Nucleus accumbens (tissue), 56 donors: Measurements from ENCODE around the gene ALOX5.
"Not testable (repeated sequence)": the region's sequence is repeated elsewhere in the genome, so short reads cannot be mapped to it uniquely, and the experiment has no call there.

Experiments used
- DNase-seq, 56 donors: peaks; one replicate each; lab custom pipeline; 2025; lab: John Stamatoyannopoulos, UW

ALOX5 gene

DNA sequence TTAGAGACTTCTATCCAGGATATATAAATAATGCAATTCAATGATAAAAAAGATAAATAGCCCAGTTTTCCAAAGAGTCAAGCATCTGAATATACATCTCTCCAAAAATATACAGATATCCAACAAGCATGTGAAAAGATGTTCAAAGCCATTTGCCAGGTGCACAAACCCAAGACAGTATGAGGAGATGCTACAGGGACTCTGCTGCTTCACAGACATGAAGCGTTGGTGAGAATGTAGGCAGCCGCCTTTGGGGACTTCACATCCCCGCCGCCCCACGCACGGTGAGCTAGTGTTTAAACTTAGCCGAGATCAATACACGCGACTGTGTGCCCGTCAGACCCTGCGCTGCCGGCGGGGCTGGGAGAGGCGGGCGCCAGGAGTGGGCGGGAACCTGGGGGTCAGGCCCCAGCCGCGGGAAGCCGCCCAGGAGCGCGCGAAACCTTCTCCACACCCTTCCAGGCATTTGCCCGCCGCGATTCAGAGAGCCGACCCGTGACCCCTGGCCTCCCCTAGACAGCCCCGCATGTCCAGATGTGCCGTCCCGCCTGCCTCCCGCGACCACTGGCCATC lies 927 bp upstream of the ALOX5 start:
- DNase-seq, result no peak

DNA sequence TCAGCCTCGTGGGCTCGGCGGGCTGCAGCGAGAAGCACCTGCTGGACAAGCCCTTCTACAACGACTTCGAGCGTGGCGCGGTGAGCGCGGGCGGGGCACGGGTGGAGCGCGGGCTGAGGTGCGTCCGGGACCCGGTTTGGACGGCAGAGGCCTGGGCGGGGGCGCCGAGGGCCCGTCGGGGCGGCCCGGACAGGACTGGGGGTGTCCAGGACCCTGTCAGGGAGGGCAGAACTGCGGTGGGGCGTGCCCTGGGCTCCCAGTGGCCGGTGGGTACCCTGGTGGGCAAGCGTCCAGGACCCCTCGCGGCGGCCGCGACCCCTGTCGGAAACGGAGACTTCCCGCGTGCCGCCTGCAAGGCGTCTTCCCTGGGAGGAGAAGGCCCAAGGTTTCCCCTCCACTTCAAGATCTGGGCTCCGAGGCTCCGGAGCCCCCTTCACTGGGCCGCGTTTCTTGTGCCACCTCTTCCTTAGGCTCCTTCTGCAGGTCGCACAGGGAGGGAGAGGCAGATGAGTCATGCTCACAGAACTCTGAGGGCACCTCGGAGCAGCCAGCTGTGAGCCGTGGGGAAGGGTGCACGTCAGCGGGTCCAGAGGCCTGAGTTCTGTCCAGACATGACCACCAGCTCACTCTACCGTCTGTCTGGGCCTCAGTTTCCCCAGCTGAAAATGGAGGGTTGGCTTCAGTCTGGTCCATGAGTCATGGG lies 485 bp downstream of the ALOX5 start:
- no peak for DNase-seq

DNA sequence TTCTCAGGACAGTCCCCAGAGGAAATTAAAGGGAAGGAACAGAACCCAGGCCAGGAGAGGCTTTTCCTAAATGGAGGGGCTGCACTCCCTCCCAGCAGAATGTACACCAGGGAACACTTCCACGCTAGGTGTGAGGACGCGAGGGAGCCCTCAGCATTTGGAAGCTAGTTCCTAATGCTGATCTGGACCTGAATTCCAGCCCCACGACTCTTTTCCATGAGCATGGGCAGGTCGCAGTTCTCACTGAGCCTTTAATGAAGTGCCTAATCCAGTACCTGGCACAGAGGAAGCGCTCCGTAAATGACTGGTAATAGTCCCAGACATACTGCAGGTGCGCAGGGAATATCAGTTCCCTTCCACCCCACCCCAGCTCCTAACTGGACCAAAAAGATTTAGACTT lies 1.1 kb downstream of the ALOX5 start:
- no peak for DNase-seq

- no peak for DNase-seq
Observed at GRCh38 chr10:45375716-45376231, 1.8 kb downstream of the ALOX5 start.

DNA sequence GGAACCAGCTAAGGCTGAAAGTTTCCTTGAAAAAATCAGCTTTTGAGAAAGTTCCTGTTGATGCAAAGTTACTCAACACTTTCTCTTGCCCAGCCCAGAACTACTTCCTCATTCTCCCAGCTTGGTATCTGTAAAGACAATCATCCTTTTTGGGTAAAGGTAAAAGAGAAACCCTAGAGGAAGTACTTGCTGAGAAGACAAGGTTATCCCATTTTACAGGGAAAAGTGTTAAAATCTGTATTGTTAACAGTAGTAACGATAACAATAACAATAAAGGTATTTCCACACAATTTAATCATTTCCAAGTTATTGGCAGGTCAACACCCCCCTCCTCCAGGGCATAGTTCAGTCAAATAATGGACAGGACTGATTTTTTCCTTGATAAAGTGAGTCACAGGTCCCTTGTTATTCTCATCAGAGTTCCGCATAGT lies 2.4 kb downstream of the ALOX5 start:
- no peak for DNase-seq

- DNase-seq, result no peak
Observed at GRCh38 chr10:45377321-45377720, 3.3 kb downstream of the ALOX5 start.

DNA sequence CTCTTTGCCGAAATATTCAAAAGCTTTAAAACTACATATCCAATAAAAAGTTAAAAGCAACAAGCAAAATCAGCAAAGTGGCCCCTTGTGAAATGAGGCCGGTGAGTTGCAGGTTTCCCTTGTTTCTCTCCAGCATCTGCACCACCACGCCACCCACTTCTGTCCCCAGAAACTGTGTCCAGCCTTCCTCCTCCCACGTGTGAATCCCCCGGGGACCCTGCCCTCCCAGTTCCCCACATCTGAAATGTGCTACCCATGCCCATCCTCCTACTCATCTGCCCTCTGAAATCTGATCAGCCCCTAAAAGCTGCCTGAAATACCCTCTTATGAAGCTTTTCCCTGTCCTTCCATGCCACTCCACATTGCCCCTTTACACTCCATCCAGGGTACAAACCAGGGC lies 3.8 kb downstream of the ALOX5 start:
- DNase-seq, result no peak

- no peak for DNase-seq
Observed at GRCh38 chr10:45378914-45379726, 5.1 kb downstream of the ALOX5 start.

DNA sequence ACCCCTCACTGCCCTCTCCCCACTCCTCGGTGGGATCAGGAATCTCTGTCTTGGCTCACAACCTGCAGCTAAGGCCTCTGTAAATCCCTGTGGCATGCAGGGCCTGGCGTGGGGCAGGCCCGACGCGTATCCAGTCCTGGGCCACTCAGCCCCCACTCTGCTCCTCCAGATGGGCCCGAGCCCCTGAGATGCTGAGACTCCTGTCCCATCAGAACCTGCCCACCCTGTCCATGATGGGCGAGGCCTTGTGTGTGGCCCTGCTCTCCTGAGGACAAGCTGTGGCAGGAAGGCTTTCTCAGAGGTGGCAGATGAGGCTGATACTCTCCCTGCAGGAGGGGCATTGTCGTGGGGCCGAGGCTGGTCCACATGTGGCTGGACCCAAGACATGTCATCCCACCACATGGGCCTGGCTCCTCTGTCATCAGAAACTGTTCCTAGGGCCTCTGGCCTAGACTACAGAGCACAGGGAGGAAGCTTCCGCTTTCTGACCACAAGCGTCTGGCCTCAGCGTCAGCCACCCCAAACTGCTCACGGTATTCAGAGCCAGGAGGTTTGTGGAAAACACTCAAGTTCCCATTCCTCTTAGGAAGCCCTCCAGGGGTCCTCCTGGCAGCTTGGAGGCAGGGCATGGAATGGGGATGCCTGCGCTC lies 6.0 kb downstream of the ALOX5 start:
- DNase-seq, result peak in 5 of 56 donors; percentile 9 to 42 (median 29)

GRCh38 chr10:45380903-45381620 lies 7.0 kb downstream of the ALOX5 start:
- DNase-seq, result peak in 1 of 56 donors; percentile 4

- DNase-seq, result no peak
Observed at GRCh38 chr10:45382591-45382990, 8.6 kb downstream of the ALOX5 start.

DNA sequence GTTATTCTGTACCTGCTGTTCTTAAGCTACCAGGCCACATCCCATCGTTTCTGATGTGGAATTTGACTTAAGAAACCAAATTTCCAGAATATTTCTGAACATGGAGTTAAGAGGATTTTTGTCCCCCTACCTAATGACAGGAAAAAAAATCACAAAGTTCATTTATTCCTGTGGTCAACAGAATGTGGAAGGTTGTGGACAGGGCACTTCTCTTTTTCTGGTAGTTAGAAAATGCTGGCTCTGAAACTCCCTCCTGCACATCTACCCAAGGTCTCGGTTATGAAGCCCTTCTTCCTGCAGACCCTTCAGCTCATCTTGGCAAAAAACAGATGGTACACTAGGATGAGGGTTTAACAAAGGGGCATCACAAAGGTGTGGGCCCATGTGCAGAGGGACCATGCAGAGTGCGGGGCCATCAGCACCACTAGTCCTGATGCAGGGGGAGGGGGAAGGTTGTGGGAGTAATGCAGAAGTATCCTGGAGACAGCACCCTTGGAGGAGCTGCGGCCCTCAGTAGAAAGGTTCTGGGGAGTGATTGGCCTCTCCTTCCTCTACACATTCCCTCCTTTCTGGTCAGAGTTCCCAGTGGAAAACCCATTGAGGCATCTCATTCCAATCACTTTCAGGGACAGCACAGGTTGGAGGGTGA lies 9.8 kb downstream of the ALOX5 start:
- no peak for DNase-seq

DNA sequence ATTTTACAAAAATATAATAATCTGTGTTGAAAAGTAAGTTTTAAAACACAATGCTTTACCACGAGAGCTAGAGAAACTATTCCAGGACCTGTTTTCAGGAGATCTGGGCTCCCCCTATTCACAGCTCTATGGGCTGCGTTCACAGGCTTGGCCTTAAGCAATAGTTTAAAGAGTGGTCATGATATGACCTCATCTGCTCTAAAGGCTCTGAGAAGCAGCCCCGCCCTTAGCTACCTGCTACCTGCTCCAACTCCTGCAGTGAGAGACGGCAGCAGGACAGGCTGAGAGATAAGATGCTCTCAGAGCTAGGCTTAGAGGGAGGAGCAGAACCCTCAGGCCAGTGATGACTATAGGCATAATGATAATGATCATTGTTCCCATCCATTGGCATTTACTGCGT lies 12.6 kb downstream of the ALOX5 start:
- no peak for DNase-seq

DNA sequence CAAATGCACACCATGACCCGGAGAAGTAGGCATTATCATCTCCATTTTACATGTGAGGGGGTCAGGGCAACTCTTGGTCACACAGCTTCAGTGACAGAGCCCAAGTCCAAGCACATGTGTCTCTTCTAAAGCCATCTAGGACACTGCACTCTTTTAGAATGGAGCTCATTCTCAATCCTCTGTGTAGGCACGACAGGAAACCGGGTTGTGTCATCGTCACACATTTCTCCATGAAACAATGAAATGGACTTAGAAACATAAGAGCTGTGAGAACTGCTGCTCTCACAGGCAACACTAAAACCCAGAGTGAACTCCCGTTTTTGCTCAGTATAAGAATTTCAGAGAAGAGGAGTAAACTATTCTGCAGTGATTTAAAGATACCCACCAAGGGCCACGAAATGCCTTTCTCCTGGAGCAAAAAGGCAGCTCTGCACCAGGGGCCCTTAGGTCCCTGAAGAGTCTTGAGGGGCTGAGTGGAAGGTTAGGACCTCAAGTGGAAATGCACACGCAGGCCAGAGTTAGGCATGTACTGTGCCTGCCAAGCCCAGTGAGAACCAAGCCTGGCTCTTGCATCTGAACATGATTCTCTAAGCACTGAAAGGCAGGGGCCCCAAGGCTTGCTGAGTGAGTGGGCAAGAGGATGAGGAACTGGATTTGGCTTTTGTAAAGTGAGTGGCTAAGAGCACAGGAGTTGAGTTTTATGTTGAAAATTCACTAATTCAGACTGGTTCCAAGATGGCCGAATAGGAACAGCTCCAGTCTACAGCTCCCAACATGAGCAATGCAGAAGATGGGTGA lies 13.3 kb downstream of the ALOX5 start:
- DNase-seq, result no peak

GRCh38 chr10:45389671-45390070 lies 15.7 kb downstream of the ALOX5 start:
- not testable (repeated sequence) for DNase-seq

GRCh38 chr10:45391636-45392035 lies 17.6 kb downstream of the ALOX5 start:
- DNase-seq, result not testable (repeated sequence)

- DNase-seq, result no peak
Observed at GRCh38 chr10:45395554-45395953, 21.5 kb downstream of the ALOX5 start.

GRCh38 chr10:45398595-45398994 lies 24.6 kb downstream of the ALOX5 start:
- DNase-seq, result no peak

GRCh38 chr10:45399113-45399512 lies 25.1 kb downstream of the ALOX5 start:
- no peak for DNase-seq
